Measurements from ENCODE around the gene TAS2R9. TPM values are rescaled to one million over a fixed set of nuclear protein-coding genes. Genes with fewer than 3 reads are reported as not detected.

TAS2R9 gene
- 0.09 TPM in 1 of 2 replicates, not detected in the other for total RNA-seq

GRCh38 chr12:10810068-10810467, at the start of gene TAS2R9:
TSS of gene TAS2R9 (minus strand) at chr12:10810168. CDS start at chr12:10810075, 93 bp downstream.

GRCh38 chr12:10849425-10849878, 39.5 kb upstream of the TAS2R9 start, which contains the start of gene PRR4:
TSS of gene PRR4 (minus strand) at chr12:10849475. CDS start at chr12:10849437, 38 bp downstream.

GRCh38 chr12:10826258-10826657, 16.3 kb upstream of the TAS2R9 start, which contains the start of gene TAS2R10:
TSS of gene TAS2R10 (minus strand) at chr12:10826358. CDS start at chr12:10826269, 89 bp downstream.

GRCh38 chr12:10807186-10807585, 2.8 kb downstream of the TAS2R9 start, which contains the start of gene TAS2R8:
TSS of gene TAS2R8 (minus strand) at chr12:10807286. CDS start at chr12:10806980, 306 bp downstream.

GRCh38 chr12:10802587-10802986, 7.4 kb downstream of the TAS2R9 start, which contains the start of gene TAS2R7:
TSS of gene TAS2R7 (minus strand) at chr12:10802627. CDS start at chr12:10802570, 57 bp downstream.

Other genes starting within 250 kb of the TAS2R9 start
- 24.9 and 27.3 TPM in 2 replicates for gene MAGOHB, start 196.6 kb downstream of the TAS2R9 start, total RNA-seq
- 5.2 and 19.5 TPM in 2 replicates for gene STYK1, start 136.1 kb downstream of the TAS2R9 start, total RNA-seq
- gene YBX3, start 86.8 kb downstream of the TAS2R9 start, total RNA-seq: 174 and 228 TPM in 2 replicates
- gene TAS2R7, start 7.5 kb downstream of the TAS2R9 start, total RNA-seq: 0.09 TPM in 1 of 2 replicates, not detected in the other
- gene TAS2R8, start 2.9 kb downstream of the TAS2R9 start, total RNA-seq: 0.09 TPM in 1 of 2 replicates, not detected in the other
- gene TAS2R10, start 16.2 kb upstream of the TAS2R9 start, total RNA-seq: 0.66 and 0.72 TPM in 2 replicates
- 0.18 and 0.66 TPM in 2 replicates for gene PRR4, start 39.3 kb upstream of the TAS2R9 start, total RNA-seq
- gene PRH1, start 74.1 kb upstream of the TAS2R9 start, total RNA-seq: 13.2 and 26.6 TPM in 2 replicates
- gene TAS2R13, start 99.4 kb upstream of the TAS2R9 start, total RNA-seq: 0.99 and 1.8 TPM in 2 replicates
- gene PRH2, start 119.1 kb upstream of the TAS2R9 start, total RNA-seq: not detected in 2 replicates
- gene TAS2R14, start 129.1 kb upstream of the TAS2R9 start, total RNA-seq: 1.6 and 2.7 TPM in 2 replicates
- 1.8 and 4.0 TPM in 2 replicates for gene TAS2R50, start 176.7 kb upstream of the TAS2R9 start, total RNA-seq
- gene TAS2R20, start 188.1 kb upstream of the TAS2R9 start, total RNA-seq: 1.9 and 4.1 TPM in 2 replicates
- 3.4 and 8.8 TPM in 2 replicates for gene TAS2R19, start 212.5 kb upstream of the TAS2R9 start, total RNA-seq
- gene TAS2R31, start 221.2 kb upstream of the TAS2R9 start, total RNA-seq: 2.4 and 5.1 TPM in 2 replicates